Spleen (tissue), 7 donors: ENCODE data around the gene FBH1.

ENCODE experiments used
- POLR2A ChIP-seq, 3 donors: fragments of 450-650 bp; IDR thresholded peaks; one replicate each; pipeline ENCODE4 v1.5.1; 2017; ENCODE audit warnings: antibody characterized with exemption in 3 of 3, mild to moderate bottlenecking in 1 of 3
- TF ChIP-seq, protein P1 (sequence below), 11 experiments: fragments of 200-600 bp in 7 of 11; fragments of 450-650 bp in 4 of 11; sonication (generic) in 4 of 11; IDR thresholded peaks in 8 of 11; conservative IDR thresholded peaks in 3 of 11; 1 replicate in 7 of 11; 2 replicates in 4 of 11; pipeline versions ENCODE4 v1.4.0 to v1.8.0; 2016 to 2021; ENCODE audit warnings: antibody characterized with exemption in 11 of 11, inconsistent platforms in 4 of 11, mild to moderate bottlenecking in 1 of 11
- donor health status: DM: no; HTN: no; CAD: no; lungs with moderate emphysema.
- donor health status: DM: no; HTN: no; CAD: no.
- donor health status: DM: no; HTN: no; CAD: no.

DNA sequence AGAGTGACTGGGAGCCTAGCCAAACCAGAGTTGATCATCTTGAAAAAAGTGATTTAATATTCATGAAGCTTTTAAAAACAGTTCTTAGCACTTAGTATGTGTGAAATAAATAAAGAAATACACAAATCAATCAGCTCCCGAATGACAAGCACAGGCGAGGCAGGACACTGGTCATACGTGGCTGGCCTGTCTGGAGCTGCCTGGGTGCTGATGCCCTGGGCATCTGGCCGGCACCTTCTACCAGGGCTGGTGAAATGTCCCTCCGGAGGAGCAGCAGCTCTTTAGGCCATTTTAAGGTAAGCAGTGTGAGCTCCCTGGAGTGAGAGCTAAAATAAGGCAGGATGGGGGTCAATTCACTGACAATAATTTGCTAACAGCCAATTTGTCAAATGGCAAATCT is 63.6 kb downstream of the FBH1 start:
- TF ChIP-seq, protein P1, sequence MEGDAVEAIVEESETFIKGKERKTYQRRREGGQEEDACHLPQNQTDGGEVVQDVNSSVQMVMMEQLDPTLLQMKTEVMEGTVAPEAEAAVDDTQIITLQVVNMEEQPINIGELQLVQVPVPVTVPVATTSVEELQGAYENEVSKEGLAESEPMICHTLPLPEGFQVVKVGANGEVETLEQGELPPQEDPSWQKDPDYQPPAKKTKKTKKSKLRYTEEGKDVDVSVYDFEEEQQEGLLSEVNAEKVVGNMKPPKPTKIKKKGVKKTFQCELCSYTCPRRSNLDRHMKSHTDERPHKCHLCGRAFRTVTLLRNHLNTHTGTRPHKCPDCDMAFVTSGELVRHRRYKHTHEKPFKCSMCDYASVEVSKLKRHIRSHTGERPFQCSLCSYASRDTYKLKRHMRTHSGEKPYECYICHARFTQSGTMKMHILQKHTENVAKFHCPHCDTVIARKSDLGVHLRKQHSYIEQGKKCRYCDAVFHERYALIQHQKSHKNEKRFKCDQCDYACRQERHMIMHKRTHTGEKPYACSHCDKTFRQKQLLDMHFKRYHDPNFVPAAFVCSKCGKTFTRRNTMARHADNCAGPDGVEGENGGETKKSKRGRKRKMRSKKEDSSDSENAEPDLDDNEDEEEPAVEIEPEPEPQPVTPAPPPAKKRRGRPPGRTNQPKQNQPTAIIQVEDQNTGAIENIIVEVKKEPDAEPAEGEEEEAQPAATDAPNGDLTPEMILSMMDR (IDR thresholded peaks at IDR 0.05 in 8 of 11, conservative IDR thresholded peaks at IDR 0.05 in 3 of 11) = no peak
- no peak for TF ChIP-seq POLR2A (IDR thresholded peaks at IDR 0.05)
